Erythroblast (primary cell): ENCODE results near the gene SF3B3.

Experiments
- GATA1 ChIP-seq: IDR thresholded peaks from 2 replicates; pipeline ENCODE4 v1.6.1; 2011; ENCODE audit warnings: low read depth, mild to moderate bottlenecking, control low read depth, low read length, moderate library complexity
- POLR2A ChIP-seq: IDR thresholded peaks from 2 replicates; pipeline ENCODE4 v1.6.1; 2011; ENCODE audit warnings: mild to moderate bottlenecking, low read length

- TF ChIP-seq POLR2A (no peak), GATA1 (no peak)
These were observed 41.0 kb upstream of the SF3B3 start for GRCh38 chr16:70482624-70483023.
